Lower lobe of right lung (tissue), 2 donors: ENCODE results near the gene ACY1. TPM values are rescaled to one million over a fixed set of nuclear protein-coding genes. Genes with fewer than 3 reads are reported as not detected.

Experiments used
- ATAC-seq, 2 donors: fragments of 200-7000 bp; cut with Tn5 transposase; one replicate each; pipeline ENCODE4 v1.9.1; 2020 to 2022; ENCODE audit warnings: mild to moderate bottlenecking in 2 of 2, moderate library complexity in 2 of 2
- DNase-seq: peaks from one replicate; pipeline ENCODE4 v3.0.0-alpha.2; 2020
- H3K27ac ChIP-seq: fragments of 200-600 bp; one replicate; pipeline ENCODE4 v1.8.0; 2022
- H3K27me3 ChIP-seq: fragments of 200-600 bp; one replicate; pipeline ENCODE4 v1.8.0; 2022; ENCODE audit warnings: low read depth
- H3K36me3 ChIP-seq: fragments of 200-600 bp; one replicate; pipeline ENCODE4 v1.8.0; 2022; ENCODE audit warnings: mild to moderate bottlenecking
- H3K4me1 ChIP-seq: fragments of 200-600 bp; one replicate; pipeline ENCODE4 v1.8.0; 2022
- H3K4me3 ChIP-seq: fragments of 200-600 bp; one replicate; pipeline ENCODE4 v1.8.0; 2022; ENCODE audit warnings: mild to moderate bottlenecking
- H3K9me3 ChIP-seq: fragments of 200-600 bp; one replicate; pipeline ENCODE4 v1.8.0; 2022
- CTCF ChIP-seq: fragments of 200-600 bp; IDR thresholded peaks from one replicate; pipeline ENCODE4 v1.8.0; 2022; ENCODE audit warnings: antibody characterized with exemption, mild to moderate bottlenecking
- intact Hi-C: fragments of 100-400 bp; cut with DNase I; formaldehyde crosslinking; loops from one replicate; pipeline ENCODE4 v1.11.0; 2022
- total RNA-seq: library from RNA; stranded (reverse); fragmentation: NEBNext Ultra II Directional; extraction: Animal tissue kit (Norgen Biotek cat#: 25700); gene quantifications from one replicate; pipeline ENCODE4 v1.2.1, GENCODE V29; 2021
- donor health status: DM: no; HTN: yes; CAD: no; lungs with severe emphysema.

ACY1 gene
- total RNA-seq, 1 donor from 2014 or later, result 20.6 TPM

- Histone ChIP-seq H3K27me3 (no peaks in the 10 kb centered on the region), H3K4me3 (no peak overlapping the region), H3K36me3 (no peaks in the 10 kb centered on the region), H3K27ac (no peak overlapping the region), H3K4me1 (peaks cover 33% of the 10 kb centered on the region), H3K9me3 (no peaks in the 10 kb centered on the region)
- ATAC-seq (peak in 1 of 2 donors; percentile 35), DNase-seq (no peak)
- intact Hi-C loops, result loop anchor here (10.0 kb wide), 1 partner anchor 141 kb away; no protein-coding TSS in a partner anchor
- TF ChIP-seq CTCF, result peak; percentile 55
These were observed 20.9 kb downstream of the ACY1 start for GRCh38 chr3:52004163-52004787.

- peak overlapping the region; percentile 67 for H3K27ac ChIP-seq
These were observed 21.6 kb downstream of the ACY1 start for GRCh38 chr3:52004906-52005395.

GRCh38 chr3:52005571-52005986 is 22.2 kb downstream of the ACY1 start:
- H3K36me3 ChIP-seq, result no peaks in the 10 kb centered on the region
- H3K4me1 ChIP-seq, result peaks cover 33% of the 10 kb centered on the region
- no peak overlapping the region for H3K4me3 ChIP-seq
- intact Hi-C loops, result loop anchor here (10.0 kb wide), 1 partner anchor 139 kb away; no protein-coding TSS in a partner anchor
- H3K9me3 ChIP-seq, result no peaks in the 10 kb centered on the region
- H3K27ac ChIP-seq, result peak overlapping the region; percentile 67
- ATAC-seq, result peak; percentile 22 to 46
- no peaks in the 10 kb centered on the region for H3K27me3 ChIP-seq
- no peak for TF ChIP-seq CTCF
- DNase-seq, result no peak

More at GRCh38 chr3:52004906-52005395, 21.6 kb downstream of the ACY1 start:
- Histone ChIP-seq H3K9me3 (no peaks in the 10 kb centered on the region), H3K4me1 (peaks cover 33% of the 10 kb centered on the region), H3K4me3 (no peak overlapping the region), H3K27me3 (no peaks in the 10 kb centered on the region), H3K36me3 (no peaks in the 10 kb centered on the region)
- DNase-seq (no peak), ATAC-seq (no peak)
- intact Hi-C loops, result loop anchor here (10.0 kb wide), 1 partner anchor 140 kb away; no protein-coding TSS in a partner anchor
- TF ChIP-seq CTCF, result no peak

- H3K27ac ChIP-seq, result peak overlapping the region; percentile 67
- intact Hi-C loops, result loop anchor here (10.0 kb wide), 1 partner anchor 139 kb away; no protein-coding TSS in a partner anchor
- DNase-seq (no peak), ATAC-seq (no peak)
- H3K4me3 ChIP-seq, result no peak overlapping the region
- no peaks in the 10 kb centered on the region for H3K36me3 ChIP-seq
- TF ChIP-seq CTCF, result no peak
- H3K27me3 ChIP-seq, result no peaks in the 10 kb centered on the region
- H3K4me1 ChIP-seq, result peaks cover 33% of the 10 kb centered on the region
- no peaks in the 10 kb centered on the region for H3K9me3 ChIP-seq
These were observed 22.9 kb downstream of the ACY1 start for GRCh38 chr3:52006017-52006819.

- intact Hi-C loops, result loop anchor here (10.0 kb wide), 1 partner anchor 138 kb away; no protein-coding TSS in a partner anchor
These were observed 23.4 kb downstream of the ACY1 start for GRCh38 chr3:52006820-52007133.

More at GRCh38 chr3:52006820-52007133, 23.4 kb downstream of the ACY1 start:
- H3K4me3 ChIP-seq, result no peak overlapping the region
- TF ChIP-seq CTCF, result no peak
- H3K27ac ChIP-seq, result no peak overlapping the region
- ATAC-seq (no peak), DNase-seq (no peak)
- H3K36me3 ChIP-seq, result no peaks in the 10 kb centered on the region
- H3K27me3 ChIP-seq, result no peaks in the 10 kb centered on the region
- H3K9me3 ChIP-seq, result no peaks in the 10 kb centered on the region
- peaks cover 28% of the 10 kb centered on the region for H3K4me1 ChIP-seq
